NCI-H82 treated with DMSO at 0.1 percent for 48 hours (cell line): ENCODE results near the gene VPS9D1.
"Not testable (repeated sequence)": the region's sequence is repeated elsewhere in the genome, so short reads cannot be mapped to it uniquely, and the experiment has no call there.

Source experiments
- DNase-seq: peaks from one replicate; lab custom pipeline; 2025; ENCODE audit not compliant: unreplicated experiment; lab: John Stamatoyannopoulos, UW

VPS9D1 gene

DNA sequence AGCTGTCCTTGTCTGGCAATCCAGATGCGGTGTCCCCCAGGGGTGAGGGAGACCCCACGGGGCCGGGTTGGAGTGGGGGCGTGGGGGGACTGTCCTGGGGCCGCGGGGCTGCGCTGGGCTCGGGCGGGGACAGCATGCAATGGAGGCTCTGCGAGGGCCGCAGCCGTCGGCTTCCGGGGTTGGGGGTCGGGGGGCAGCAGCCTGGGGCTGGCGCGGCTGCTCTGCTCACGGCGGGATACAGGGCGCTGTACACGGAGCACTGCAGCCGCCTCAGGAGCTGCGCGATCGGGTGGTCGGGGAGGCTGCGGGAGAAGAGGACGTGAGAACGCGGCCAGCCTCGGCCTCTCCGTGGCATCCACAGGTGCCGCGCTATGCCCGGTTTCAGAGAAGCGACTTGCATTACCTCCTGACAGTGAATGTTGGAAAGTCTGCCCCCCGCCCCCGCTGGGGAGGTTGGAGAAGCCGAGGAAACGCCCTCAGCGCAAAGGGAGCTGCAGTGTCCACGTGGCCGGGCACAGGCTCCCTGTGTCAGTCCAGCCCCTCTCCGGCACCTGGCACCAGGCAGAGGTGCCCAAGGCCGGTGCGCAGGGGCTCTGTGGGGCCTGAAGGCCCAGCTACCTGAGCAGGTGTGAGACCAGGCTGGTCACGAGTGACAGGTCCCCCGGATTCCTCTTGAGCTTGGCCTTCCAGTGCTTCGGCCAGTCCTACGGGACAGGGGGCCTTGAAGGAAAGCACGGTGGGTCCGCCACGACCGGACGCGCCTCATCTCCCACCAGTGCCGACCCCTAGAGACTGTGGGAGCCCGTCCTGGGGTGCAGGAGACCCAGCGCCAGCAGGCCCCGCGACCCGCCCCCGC, 9.8 kb downstream of the VPS9D1 start:
- no peak for DNase-seq

DNA sequence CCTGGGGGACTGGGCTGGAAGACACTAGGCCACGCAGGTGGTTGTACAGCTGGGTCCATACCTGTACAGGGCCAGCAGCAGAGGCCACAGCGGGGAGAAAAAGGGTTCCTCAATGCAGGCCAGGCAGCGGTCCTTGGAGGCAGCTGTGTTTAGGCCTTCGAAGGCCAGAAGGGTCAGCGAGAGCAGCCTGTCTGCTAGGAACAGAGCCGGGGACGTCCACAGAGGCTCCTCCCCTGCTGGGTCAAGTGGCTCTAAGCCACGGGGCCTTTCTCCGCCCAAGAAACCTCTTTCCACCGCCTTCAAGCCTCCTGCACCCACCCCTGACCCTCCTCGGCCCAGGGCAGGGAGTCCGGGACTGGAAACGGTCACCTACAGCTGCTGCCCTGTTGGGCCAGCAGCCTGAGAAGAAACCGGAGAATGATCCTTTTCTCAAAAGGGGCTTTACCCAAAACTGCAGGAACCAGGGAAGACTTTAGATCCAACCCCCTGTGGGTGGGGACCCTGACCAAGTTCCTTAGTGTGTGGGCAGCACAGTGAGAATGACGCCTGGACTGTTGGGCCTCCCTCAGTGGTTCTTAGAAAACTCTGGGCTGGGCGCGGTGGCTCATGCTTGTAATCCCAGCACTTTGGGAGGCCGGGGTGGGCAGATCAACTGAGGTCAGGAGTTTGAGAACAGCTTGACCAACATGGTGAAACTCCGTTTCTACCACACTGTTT, 10.8 kb downstream of the VPS9D1 start:
- DNase-seq: no peak

DNA sequence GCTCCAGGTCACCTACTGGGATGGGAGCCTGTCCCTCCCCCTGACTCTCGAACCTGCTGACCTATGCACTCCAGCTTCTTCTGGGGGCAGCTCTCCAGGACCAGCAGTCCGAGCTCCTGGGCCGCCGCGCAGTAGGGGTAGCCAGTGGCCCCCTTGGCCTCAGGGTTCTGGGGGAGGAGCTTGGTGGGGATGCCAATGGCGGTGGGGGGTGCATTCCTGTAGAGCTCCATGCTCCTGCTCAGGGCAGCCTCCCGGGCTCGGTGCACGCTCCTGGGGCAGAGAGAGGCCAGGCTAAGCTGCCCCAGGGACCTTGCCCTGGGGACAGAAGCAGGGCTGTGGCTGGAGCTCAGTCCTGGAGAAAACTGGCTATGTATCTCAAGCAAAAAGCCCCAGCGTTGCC, 11.5 kb downstream of the VPS9D1 start:
- DNase-seq: no peak

DNA sequence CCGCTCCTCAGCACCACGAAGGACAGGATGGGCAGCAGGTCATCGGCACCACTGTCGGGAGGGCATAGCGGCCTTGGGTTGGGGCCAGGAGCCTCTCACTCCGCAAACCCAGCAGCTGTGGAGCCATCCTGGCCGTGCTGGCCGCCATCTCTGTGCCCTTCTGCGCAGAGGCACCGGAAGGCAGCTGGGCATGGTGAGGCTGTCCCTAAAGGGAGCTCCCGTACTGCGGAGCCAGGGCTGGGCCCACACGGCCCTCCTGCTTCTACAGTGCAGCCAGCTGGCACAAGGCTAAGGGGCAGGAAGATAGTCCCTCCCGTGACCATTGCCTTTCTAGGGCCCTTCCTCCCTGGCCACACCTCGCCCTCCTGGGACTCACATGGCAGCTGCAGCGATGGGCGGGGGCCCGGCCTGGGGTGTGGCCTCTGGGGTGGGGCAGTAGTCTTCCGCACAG, 12.2 kb downstream of the VPS9D1 start:
- no peak for DNase-seq

DNA sequence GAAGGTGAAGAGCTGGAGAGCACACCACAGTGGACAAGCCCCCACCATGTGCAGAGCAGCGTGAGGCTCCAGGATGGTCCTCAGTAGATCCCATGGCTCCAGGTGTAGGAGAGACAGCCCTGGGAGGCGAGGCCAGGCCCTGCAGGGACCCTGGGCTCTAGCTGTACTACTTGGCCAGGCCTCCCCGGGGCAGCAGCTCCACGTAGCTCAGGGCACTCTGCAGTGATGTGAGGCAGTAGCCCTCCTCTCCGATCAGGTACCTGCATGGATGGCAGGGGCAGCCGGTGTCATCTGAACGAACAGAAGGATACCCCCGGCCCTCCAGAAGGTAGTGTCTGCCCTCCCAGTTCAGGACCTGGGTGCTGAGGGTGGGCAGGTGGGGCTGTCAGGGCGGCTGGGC, 13.0 kb downstream of the VPS9D1 start:
- DNase-seq: no peak

DNA sequence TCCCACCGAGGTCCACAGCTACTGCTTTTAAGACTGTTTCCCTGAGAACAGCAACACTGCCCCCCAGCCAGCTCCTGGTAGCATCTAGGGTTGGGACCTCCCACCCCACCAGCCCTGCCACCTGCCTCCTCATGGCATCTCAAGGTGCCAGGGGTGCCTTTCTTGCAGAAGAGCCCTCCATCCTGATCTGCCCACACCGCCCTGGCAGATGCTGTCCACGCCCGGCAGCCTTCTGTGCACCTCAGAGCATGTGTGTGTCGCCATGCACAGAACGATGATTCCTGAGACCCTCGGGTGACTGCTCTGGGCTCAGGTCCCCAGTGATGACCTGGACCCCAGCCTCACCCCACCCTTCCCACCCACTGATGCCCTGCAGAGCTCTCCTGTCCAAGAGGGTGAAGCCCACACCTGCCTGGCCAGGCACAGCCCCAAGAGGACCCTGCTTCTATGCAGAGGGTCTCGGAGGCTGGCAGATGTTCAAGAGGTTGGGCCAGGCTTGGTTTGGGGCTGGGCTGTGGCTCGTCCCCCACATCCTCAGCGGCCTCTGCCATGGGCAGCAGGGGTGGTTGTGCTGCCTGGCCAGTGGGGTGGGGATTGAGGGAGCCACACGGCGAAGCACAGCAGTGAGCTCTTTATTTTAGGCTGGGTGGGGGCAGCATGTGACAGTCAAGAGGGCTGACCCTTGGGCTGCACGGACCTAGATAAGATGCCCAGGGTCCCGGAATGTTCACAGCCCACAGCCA, 14.0 kb downstream of the VPS9D1 start:
- no peak for DNase-seq

DNA sequence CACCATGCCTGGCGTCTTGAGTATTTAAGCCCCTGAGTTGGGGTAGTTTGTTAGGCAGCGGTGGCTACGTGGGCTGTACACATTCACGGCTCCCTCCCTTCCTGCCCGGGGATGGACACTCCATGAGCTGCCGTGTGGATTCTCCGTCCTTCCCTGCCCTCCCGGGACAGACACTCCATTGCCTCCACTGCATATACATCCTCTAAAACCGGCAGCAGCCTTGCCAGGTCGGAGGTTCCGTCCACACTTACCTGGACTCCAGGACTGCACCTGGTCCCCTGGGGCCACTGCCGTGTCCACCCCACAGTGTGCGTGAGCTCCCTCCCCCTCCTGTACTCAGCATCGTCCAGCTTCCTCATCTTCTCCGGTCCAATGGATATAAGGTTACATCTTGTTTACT, 15.7 kb downstream of the VPS9D1 start:
- no peak for DNase-seq

DNA sequence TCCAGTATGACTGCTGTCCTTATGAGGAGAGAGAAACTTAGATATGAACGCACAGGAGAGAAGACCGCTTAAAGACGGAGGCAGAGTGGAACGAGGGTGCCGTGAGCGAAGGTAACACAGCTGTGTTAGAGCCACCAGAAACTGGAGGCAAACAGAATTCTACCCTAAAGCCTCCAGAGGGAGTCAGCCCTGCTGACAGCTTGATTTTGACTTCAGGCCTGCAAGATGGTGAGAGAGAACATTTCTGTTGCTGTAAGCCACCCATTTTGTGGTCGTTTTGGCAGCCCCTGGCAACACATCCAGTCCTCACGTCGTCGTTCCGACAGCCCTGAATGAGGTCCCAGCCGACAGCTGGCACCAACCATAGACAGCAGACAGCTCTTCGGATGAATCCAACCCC, 16.4 kb downstream of the VPS9D1 start:
- DNase-seq: no peak

DNA sequence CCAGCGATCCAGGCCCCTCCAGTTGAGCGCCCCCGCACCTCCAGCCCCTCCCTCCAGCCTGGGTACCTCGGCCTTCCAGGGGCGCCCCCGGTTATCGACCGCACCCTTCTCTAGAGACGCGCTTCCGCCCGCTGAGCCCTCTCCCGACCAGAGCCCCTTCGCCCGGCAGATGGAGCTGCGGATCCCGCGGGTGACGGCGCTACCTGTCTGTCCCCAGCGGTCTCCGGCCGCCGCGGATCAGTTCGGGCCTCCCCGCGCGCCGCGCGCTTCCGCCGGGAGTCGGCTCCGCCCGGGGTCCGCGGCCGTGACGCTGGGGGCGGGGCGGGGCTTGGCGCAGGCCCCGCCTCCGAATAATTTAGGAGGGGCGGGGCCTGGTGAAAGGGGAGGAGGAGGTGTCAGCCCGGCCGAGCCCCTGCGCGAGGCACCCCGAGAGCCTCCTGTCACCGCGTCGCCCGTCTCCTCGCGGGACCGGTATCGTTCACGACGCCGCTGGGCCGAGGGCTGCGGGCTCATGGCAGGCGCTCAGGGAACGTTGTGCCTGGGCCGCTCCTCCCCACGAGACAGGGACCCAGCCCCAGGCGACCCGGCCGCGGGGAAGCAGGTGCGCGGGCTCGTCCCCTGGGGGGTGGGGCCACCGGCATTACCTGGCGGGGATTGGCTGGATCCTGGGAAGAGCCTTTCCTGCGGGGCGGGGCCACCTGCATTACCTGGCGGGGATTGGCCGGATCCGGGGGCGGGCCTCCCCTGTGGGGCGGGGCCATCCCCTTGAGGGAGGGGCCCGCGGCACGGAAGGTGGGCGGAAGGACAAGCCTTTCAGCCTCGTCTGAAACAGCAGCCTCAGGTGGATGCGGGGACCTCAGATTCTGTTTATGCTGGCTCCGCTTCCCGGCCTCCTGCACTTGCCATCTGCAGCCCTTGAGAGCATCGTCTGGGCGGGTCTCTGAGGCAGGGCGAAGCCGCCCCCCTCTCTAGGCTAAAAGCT, 19.0 kb downstream of the VPS9D1 start, which contains the start of gene SPATA2L:
SPATA2L (minus strand) TSS at position 281 of the 982 bp plus-strand sequence. CDS start 473 bp downstream, outside the sequence.
- DNase-seq: peak; percentile 90

DNA sequence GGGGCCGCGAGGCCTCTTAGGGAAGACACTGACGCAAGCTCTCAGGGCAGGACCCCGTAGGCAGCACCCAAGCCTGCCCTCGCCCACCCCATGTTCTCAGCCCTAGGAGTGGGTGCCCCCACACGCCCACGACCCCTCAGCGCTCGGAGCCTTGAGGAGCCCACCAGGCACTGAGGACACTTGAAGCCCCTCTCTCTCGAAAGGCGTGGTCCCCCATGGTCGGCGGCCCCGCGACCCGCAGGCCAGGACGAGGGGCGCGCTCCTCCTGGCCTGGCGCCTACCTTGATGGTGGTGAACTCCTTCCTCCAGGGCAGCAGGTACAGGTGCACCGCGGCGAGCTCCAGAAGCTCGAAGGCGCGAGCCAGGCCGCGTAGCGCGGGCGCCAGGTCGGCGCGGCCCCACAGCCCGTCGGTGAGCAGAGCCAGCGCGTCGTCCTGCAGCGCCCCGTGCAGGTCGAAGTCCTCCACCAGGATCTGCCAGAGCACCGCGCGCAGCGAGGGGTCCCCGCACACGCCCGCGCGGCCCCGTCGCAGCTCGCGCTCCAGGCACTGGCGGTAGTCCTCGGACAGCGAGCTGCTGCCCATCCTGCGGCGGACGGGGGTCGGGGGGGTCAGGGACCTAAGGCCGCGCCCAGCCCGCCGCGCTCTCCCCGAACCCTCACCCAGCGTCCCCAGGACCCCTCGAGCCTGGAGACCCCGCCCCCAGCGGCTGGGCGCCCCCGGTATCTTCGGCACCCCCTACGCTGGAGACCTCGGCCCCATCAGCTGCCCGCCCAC, 19.9 kb downstream of the VPS9D1 start:
- DNase-seq: no peak

DNA sequence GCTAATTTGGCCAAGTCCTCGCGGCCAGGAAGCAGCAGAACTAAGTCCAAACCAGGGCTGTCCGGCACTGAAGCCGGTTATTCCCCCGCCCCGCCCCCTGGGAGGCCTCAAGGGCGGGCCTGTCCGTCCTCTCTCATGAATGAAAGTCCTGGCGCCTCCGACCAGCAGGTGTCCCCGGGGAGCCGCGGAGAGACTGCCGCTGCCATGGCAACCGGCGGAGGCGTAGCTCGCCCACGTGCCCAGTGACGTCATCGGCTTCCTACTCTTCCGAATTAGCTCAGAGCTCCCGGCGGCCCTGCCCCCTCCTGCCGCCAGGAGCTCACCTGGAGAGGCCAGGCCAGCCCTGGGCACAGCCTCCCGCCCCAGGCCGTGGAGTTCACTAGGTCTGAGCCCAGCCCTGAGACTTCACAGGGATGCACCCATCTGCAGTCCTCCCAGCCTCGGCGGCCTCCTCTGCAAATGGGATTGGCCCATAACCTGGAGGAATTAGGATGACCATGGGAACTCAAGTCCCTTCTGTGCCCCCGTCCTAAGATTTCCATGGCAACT, 20.5 kb downstream of the VPS9D1 start:
- peak; percentile 91 for DNase-seq

DNA sequence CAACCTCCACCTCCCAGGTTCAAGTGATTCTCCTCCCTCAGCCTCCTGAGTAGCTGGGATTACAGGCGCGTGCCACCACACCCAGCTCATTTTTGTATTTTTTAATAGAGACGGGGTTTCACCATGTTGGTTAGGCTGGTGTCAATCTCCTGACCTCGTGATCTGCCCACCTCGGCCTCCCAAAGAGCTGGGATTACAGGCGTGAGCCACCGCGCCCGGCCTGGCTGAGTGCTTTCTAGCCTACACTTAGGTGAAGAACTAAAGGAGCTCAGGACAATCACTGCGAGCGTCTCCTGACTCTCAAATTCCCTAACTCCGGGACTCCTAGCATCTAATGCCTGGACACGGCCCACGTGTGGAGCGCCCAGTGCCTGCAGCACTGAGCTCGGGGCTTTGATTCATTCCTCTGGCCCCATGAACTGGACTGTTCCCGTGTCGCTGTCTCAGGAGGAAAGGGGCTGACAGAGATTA, 21.0 kb downstream of the VPS9D1 start:
- not testable (repeated sequence) for DNase-seq

DNA sequence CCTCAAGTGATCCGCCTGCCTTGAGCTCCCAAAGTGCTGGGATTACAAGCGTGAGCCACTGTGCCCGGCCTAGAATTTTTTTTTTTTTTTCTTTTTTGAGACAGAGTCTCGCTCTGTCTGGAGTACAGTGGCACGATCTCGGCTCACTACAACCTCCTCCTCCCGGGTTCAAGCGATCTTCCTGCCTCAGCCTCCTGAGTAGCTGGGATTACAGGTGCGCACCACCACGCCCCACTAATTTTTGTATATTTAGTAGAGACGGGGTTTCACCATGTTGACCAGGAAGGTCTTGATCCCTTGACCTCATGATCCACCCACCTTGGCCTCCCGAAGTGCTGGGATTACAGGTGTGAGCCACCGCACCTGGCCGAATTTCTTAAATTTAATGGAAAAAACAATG, 22.0 kb downstream of the VPS9D1 start:
- DNase-seq: not testable (repeated sequence)

DNA sequence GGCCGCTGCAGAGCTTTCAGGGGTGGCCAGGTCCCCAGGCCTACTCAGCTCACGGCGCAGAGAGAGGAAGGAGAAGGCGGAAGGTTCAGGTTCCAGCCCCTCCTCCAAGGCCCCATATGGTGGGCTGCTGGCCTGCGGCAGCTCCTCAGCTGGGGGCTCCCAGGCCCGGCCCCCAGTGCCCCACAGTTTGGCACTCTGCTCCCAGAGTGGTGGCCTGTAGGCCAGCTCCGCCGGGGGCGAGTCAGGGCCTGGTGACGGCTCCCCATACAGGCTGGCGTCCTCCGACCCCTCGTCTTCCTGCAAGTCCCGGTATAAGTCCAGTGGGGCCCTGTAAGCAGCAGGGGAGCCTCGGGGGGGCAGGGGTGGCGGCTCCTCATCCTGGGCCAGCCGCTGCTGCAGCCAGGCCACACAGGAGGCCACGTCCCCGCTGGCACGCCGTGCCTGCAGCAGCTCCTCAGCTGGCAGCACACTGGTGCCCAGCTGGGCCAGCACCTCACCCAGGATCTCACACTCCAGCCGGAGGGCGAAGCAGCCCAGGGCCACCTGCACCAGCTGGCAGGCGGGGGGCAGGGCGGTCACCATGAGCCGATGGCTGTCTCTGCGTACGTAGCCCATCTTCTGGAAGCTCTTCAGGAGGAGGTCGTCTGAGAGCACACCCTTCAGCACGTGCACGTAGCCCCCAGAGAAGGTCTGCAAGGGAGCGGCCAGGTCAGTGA, 22.9 kb downstream of the VPS9D1 start:
- no peak for DNase-seq

DNA sequence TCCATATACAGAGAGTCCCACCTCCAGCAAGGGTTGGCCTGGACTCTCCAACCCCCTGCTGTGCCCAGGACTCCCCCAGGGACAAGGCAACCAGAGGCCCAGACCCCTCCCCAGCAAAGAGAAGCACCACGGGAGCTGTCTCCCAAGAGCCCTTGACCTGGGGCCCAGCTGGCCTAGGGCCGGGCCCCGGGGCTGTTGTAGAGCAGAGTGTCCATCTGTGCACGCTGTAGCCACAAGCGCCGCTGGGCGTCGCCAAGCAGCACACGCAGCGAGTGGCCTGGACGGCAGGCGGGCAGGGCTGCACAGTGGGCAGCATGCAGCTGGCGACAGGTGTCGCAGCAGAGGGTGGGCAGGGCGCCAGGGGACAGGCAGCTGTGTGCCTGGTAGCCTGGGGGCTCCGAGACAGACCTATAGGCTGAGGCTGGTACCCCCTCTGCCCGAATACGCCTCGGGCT, 23.5 kb downstream of the VPS9D1 start:
- no peak for DNase-seq

DNA sequence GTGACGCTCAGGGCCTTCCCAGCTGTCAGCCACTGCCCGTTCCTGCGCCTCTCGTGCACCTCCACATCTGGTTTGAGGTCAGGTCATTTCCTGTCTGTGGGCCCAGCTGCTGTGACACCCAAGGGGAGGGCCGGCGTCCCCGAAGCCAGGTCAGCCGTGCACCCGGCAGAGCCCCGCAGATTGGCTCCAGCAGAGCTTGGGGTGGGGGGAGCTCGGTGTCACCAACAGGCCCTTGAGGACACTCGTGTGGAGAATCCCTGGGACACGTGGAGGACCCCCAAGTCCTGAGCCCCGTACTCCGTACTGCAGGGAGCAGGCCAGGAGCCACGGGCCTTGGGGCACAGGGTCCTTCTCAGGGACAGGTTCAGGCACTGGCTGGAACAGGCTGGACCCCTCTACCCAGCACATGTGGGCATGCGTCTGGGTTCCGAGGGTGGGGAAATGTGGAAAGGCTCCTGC, 24.0 kb downstream of the VPS9D1 start:
- no peak for DNase-seq

DNA sequence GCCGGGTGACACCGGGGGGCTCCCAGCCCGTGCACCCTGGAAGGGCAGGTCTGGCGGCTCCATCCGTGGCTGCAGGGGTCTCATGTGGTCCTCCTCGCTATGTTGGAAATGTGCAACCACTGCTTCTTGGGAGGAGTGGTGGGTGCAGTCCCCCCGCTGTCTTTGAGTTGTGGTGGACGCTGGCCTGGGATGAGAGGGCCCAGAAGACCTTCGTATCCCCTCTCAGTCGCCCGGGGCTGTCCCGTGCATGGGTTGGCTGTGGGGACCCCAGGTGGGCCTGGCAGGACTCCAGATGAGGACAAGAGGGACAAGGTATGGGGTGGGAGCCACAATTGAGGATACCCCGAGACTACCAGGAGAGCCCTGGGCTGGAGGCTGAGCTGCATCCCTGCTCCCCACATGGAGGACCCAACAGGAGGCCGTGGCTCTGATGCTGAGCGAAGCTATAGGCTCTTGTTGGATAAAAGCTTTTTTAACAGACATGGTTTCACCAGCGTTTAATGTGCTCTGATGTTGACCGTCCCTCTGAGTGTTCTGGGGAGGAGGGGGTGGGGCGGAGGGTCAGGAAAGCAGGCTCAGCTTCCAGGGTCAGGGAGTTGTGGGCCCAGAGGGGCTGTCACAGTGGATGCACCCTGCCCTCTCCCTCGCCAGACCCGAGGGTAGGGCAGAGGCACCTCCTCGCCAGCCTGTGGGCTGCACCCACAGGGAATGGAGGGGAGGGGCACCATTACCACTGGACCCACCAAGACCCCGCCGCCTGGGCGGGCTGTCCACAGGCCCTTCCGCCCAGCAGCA, 24.6 kb downstream of the VPS9D1 start:
- no peak for DNase-seq
